Inflammatory macrophage (primary cell): ENCODE measurements around the gene OTUD1.

ENCODE experiments used
- DNase-seq, 2 donors: peaks; one replicate each; pipeline ENCODE4 v3.0.0-alpha.2; 2020 to 2022

Gene OTUD1

DNA sequence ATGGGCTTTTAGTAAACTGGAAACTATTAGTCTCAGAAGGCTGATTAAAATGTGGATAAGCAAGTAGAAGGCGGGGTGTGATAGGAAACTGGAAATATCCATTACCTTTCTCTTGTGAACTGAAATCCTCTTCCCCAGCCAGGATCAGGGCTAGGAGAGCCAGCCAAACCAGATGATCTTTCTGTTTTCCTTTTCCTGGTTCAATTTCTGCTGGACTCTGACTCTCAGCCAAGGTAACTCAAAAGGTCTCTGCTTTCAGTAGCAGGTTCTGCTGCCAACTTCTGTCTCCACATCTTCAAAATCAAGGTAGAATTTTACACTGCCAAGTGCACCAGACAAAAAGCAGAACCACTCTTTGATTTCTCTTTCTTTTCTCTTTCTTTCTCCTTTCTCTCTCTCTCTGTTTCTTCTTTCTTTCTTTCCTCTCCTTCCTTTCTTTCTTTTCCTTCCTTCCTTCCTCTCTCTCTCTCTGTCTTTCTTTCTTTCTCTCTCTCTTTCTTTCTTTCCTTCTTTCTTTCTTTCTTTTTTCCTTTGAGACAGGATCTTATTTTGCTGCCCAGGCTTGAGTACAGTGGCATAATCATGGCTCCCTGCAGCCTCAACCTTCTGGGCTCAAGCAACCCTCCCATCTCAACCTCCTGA lies 30.8 kb downstream of the OTUD1 start:
- DNase-seq: no peak

DNA sequence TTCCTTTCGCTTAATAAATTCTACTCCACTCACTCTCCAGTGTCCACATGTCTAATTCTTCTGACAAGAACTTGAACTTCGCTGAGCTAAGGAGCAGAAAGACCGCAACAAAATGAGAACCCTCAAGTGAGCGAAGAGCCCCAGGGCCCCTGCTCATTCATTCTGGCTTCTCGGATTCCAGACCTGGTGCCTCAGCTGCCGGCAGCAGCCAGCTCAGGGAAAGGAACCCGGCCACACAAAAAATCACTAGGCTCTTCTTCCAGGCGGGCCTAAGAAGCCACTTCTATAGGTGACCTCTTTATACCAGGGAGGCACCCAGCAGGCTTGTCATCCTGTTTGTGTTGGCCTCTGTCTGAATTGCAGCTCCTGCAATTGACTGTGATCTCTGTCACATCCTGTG lies 33.3 kb downstream of the OTUD1 start:
- DNase-seq: no peak

DNA sequence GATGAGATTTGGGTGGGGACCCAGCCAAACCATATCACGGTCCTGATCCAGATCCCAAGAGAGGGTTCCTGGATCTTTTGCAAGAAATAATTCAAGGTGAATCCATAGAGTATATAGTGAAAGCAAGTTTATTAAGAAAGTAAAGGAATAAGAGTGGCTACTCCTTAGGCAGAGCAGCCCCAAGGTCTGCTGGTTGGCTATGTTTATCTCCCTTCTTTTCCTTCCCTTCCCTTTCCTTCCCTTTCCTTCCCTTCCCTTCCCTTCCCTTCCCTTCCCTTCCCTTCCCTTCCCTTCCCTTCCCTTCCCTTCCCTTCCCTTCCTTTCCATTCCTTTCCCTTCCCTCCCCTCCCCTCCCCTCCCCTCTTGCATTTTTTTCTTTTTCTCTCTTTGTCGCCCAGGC lies 35.2 kb downstream of the OTUD1 start:
- no peak for DNase-seq

DNA sequence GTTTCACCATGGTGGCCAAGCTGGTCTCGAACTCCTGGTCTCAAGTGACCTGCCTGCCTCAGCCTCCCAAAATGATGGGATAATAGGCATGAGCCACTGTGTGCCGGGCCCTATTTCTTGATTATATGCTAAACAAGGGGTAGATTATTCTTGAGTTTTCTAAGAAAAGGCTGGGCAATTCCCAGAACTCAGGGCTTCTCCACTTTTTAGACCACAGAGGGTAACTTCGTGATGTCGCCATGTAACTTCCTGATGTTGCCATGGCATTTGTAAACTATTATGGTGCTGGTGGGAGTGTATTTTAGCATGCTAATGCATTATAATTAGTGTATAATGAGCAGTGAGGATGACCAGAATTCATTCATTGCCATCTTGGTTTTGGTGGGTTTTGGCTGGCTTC lies 35.8 kb downstream of the OTUD1 start:
- DNase-seq: peak in 1 of 2 donors; percentile 33

DNA sequence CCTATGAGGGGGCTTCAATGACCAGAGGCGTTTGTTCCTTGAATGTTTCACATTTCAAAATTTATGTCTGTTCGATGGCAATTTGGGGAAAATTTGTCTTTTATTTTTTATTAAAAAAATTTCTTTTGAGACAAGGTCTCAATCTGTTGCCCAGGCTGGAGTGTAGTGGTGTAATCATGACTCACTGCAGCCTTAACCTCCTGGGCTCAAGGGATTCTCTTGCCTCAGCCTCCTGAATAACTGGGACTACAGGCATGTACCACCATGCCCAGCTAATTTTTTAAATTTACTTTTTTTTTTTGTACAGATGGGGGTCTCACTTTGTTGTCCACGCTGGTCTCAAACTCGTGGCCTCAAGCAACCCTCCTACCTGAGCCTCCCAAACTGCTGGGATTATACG lies 39.7 kb downstream of the OTUD1 start:
- no peak for DNase-seq

DNA sequence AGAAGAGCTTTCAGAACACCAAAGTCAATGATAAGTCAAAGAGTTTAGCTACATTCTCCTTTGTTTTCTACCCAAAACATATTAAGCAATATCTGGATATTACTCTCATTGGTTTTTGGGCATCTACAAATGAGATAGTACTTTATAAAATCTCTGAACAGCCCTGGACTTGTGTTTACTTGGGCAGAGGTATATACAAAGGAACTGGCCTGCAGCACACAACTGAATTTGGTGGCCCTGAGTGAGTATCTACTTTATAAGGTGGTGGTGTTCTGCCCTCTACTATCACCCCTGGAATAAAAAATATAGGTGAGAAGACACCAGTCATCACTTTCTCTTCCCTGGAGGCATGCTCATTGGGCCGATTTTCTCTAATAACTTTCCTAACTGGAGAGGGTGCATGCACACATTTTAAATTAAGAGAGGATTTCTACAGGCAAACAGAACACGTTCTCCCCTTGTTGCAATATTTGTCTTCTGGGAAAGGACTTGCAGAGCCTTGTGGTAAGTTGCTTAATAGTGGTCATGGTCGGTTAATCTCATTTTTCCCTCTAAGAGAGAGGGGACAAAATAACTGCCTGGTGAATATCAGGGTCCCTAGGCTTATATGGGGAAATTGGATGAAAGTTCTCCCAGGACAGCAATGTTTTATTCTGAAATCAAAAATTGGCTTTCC lies 41.1 kb downstream of the OTUD1 start:
- no peak for DNase-seq

DNA sequence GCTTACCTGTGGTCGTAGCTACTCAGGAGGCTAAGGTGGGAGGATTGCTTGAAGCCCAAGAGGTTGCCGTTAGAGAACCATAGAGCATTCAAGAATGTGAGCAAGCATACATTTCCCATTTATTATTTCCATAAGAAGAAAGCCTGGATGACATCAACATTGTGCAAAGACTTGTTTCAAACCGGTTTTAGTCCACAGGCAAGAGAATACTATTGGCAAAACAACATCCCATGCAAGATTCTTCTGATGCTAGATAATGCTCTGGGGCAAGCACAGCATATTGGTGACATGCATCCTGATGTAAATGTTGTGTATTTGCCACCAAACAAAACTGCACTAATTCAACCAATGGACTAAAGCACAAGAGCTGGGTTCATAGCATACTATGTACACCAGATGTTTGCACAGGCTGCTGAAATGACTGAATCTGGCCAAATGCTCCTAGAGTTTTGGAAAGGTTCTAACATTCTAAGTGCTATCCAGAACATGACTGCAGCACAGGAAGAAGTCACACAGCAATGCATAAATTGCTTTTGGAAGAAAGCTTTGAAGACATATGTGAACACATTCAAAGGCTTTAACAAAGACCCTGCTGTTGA lies 42.6 kb downstream of the OTUD1 start:
- DNase-seq: no peak

DNA sequence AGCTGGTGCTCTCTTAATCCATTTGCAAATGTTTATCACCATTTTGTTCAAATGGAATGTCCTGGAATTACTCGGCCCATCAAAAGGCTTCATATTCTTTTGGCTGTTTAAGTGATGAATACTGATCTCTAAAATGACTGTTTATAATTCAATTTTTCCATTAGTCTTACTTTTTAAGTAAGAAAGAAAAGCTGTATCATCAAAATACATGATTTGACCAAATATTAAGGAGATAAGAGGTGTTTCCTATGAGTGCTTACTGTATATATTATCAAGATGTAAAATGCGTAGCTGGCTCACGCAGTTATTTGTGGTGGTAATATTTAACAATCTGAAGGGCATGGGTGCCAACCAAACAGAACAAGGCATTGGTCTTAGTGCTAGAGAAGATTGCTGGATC lies 51.2 kb downstream of the OTUD1 start:
- no peak for DNase-seq
